K562 (cell line): ENCODE measurements around the gene NEUROG3. TPM values are rescaled to one million over a fixed set of nuclear protein-coding genes. Genes with fewer than 3 reads are reported as not detected.

Experiments
- ATAC-seq: fragments of 200-7000 bp; cut with Tn5 transposase; 3 replicates; pipeline ENCODE4 v1.9.1; 2020; ENCODE audit warnings: moderate library complexity
- BruUV-seq: library from RNA; stranded (reverse); fragments of 400-500 nt; replicated peaks from 2 replicates; lab custom pipeline; 2021; lab: Mats Ljungman, UMichigan
- CTCF ChIA-PET: fragments of 300-600 bp; formaldehyde crosslinking; extraction: SDS; loops from one replicate; lab custom pipeline; 2021; ENCODE audit warnings: low intra/inter-chr PET ratio; lab: Yijun Ruan, JAX
- POLR2A ChIA-PET: fragments of 300-600, 350-650 bp; sonication (Branson Sonifier 250); formaldehyde crosslinking; extraction: SDS; loops from one replicate; lab custom pipeline; 2021; ENCODE audit warnings: antibody characterized with exemption, inconsistent platforms; lab: Yijun Ruan, JAX
- DNase-seq, 4 experiments: peaks; one replicate each; pipeline versions ENCODE4 v3.0.0 to v3.0.0-alpha.2; 2011 to 2018; ENCODE audit warnings: low spot score in 3 of 4, mixed read lengths in 3 of 4; ENCODE audit errors: extremely low read depth in 1 of 4
- FAIRE-seq: peaks from 2 replicates; lab custom pipeline; 2011; peaks lifted over from hg19 to GRCh38; lab: Jason Lieb, UNC
- H2AFZ ChIP-seq: 2 replicates; pipeline ENCODE4 v1.6.0; 2011; ENCODE audit warnings: low read depth, low read length, control low read depth, inconsistent platforms
- H3K27ac ChIP-seq: fragments of 200-600 bp; 3 replicates; pipeline ENCODE4 v1.8.0; 2011; ENCODE audit warnings: low read depth, mild to moderate bottlenecking, control low read depth, inconsistent platforms, low read length, moderate library complexity, mixed read lengths; ENCODE audit errors: extremely low read depth
- H3K27me3 ChIP-seq, 2 experiments: fragments of 300-600 bp in 1 of 2; 2 replicates in 1 of 2; 3 replicates in 1 of 2; pipeline versions ENCODE4 v1.6.0 to v1.8.0; 2011; ENCODE audit warnings: inconsistent platforms in 2 of 2, low read length in 2 of 2, mild to moderate bottlenecking in 1 of 2, mixed read lengths in 1 of 2, moderate library complexity in 1 of 2; ENCODE audit not compliant: control insufficient read depth in 2 of 2, insufficient read depth in 2 of 2
- H3K36me3 ChIP-seq: fragments of 300-600 bp; 3 replicates; pipeline ENCODE4 v1.8.0; 2011; ENCODE audit warnings: mild to moderate bottlenecking, low read length, inconsistent platforms; ENCODE audit not compliant: control insufficient read depth, insufficient read depth
- H3K4me1 ChIP-seq, 2 experiments: fragments of 200-600 bp in 1 of 2; replicated peaks in 1 of 2; 2 replicates in 1 of 2; 3 replicates in 1 of 2; pipeline versions ENCODE4 v1.5.1 to v1.8.0; 2011; ENCODE audit warnings: inconsistent platforms in 2 of 2, low read length in 2 of 2, mild to moderate bottlenecking in 1 of 2, mixed read lengths in 1 of 2, moderate library complexity in 1 of 2; ENCODE audit not compliant: control insufficient read depth in 2 of 2, insufficient read depth in 2 of 2
- H3K4me2 ChIP-seq: 2 replicates; pipeline ENCODE4 v1.6.1; 2011; ENCODE audit warnings: low read length, control low read depth, inconsistent platforms, mixed read lengths; ENCODE audit not compliant: insufficient read depth
- H3K4me3 ChIP-seq: fragments of 200-600 bp; sonication (generic), shearing (Covaris generic); 2 replicates; pipeline ENCODE4 v1.5.1; 2016; ENCODE audit warnings: control low read depth, inconsistent platforms
- H3K79me2 ChIP-seq: fragments of 200-600 bp; 3 replicates; pipeline ENCODE4 v1.8.0; 2011; ENCODE audit warnings: low read length, inconsistent platforms; ENCODE audit not compliant: control insufficient read depth, insufficient read depth
- H3K9ac ChIP-seq, 2 experiments: 2 replicates each; pipeline versions ENCODE4 v1.6.0 to v1.6.1; 2011; ENCODE audit warnings: low read depth in 2 of 2, low read length in 2 of 2, control low read depth in 1 of 2, inconsistent platforms in 1 of 2, mild to moderate bottlenecking in 1 of 2, mixed read lengths in 1 of 2; ENCODE audit not compliant: insufficient read depth in 1 of 2
- H3K9me1 ChIP-seq: one replicate; pipeline ENCODE4 v1.6.0; 2011; ENCODE audit warnings: inconsistent platforms, mild to moderate bottlenecking, low read length, moderate library complexity; ENCODE audit not compliant: control insufficient read depth, insufficient read depth
- H3K9me3 ChIP-seq: replicated peaks from 2 replicates; pipeline ENCODE4 v1.5.1; 2011; ENCODE audit warnings: low read depth, low read length, inconsistent platforms; ENCODE audit not compliant: control insufficient read depth, insufficient read depth
- H4K20me1 ChIP-seq: replicated peaks from 2 replicates; pipeline ENCODE4 v1.6.1; 2011; ENCODE audit warnings: low read length, inconsistent platforms, mixed read lengths; ENCODE audit not compliant: control insufficient read depth, insufficient read depth
- BDP1 ChIP-seq: IDR thresholded peaks from 3 replicates; pipeline ENCODE4 v1.6.1; 2011; ENCODE audit not compliant: insufficient read length, insufficient read depth
- DLX4 ChIP-seq: fragments of 250-450 bp; sonication (Bioruptor Pico); IDR thresholded peaks from 2 replicates; pipeline ENCODE4 v1.6.1; 2021; ENCODE audit warnings: mild to moderate bottlenecking
- HNRNPUL1 ChIP-seq: fragments of 200-400 bp; formaldehyde crosslinking; IDR thresholded peaks from 2 replicates; pipeline ENCODE4 v1.6.1; 2017; ENCODE audit warnings: low read length
- KDM2B ChIP-seq: fragments of 250-450 bp; sonication (Bioruptor Pico); IDR thresholded peaks from 2 replicates; pipeline ENCODE4 v1.8.0; 2021; ENCODE audit warnings: mild to moderate bottlenecking, moderate library complexity
- MCM7 ChIP-seq, 2 experiments: fragments of 450-650 bp; IDR thresholded peaks; 2 replicates each; pipeline ENCODE4 v1.6.1; 2016 to 2018
- MEIS2 ChIP-seq: fragments of 450-650 bp; IDR thresholded peaks from 2 replicates; pipeline ENCODE4 v1.6.1; 2014; ENCODE audit warnings: mild to moderate bottlenecking; ENCODE audit not compliant: partially characterized antibody
- PATZ1 ChIP-seq: fragments of 250-450 bp; sonication (Bioruptor Pico); IDR thresholded peaks from 2 replicates; pipeline ENCODE4 v1.5.0; 2020; ENCODE audit warnings: mild to moderate bottlenecking, borderline replicate concordance
- PTTG1 ChIP-seq: fragments of 450-650 bp; IDR thresholded peaks from 2 replicates; pipeline ENCODE4 v1.6.1; 2016; ENCODE audit warnings: low read depth, mild to moderate bottlenecking, missing genetic modification characterization, missing compliant biosample characterization
- RNF2 ChIP-seq: sonication (generic); IDR thresholded peaks from 2 replicates; pipeline ENCODE4 v1.6.1; 2016
- SMAD4 ChIP-seq: fragments of 250-450 bp; sonication (Bioruptor Pico); conservative IDR thresholded peaks from 2 replicates; pipeline ENCODE4 v1.8.0; 2021; ENCODE audit warnings: inconsistent platforms, mild to moderate bottlenecking, moderate library complexity
- TAF7 ChIP-seq: fragments of 450-650 bp; IDR thresholded peaks from 2 replicates; pipeline ENCODE4 v1.6.1; 2016; ENCODE audit warnings: missing genetic modification characterization, missing compliant biosample characterization
- TFE3 ChIP-seq: fragments of 450-650 bp; formaldehyde crosslinking; IDR thresholded peaks from 2 replicates; pipeline ENCODE4 v1.4.0; 2020; ENCODE audit warnings: mild to moderate bottlenecking, mixed read lengths
- ZBTB33 ChIP-seq: sonication (generic); formaldehyde crosslinking; IDR thresholded peaks from 2 replicates; pipeline ENCODE4 v1.8.1; 2023; ENCODE audit warnings: mild to moderate bottlenecking, missing genetic modification reagents
- ZFPM2 ChIP-seq: fragments of 250-450 bp; sonication (Bioruptor Pico); IDR thresholded peaks from 2 replicates; pipeline ENCODE4 v1.5.1; 2022; ENCODE audit warnings: mild to moderate bottlenecking
- ZNF124 ChIP-seq: sonication (generic); formaldehyde crosslinking; IDR thresholded peaks from 2 replicates; pipeline ENCODE4 v1.8.1; 2022; ENCODE audit warnings: missing genetic modification reagents
- ZNF23 ChIP-seq: fragments of 250-450 bp; sonication (Bioruptor Pico); IDR thresholded peaks from 2 replicates; pipeline ENCODE4 v1.4.0; 2020; ENCODE audit warnings: mild to moderate bottlenecking
- ZNF24 ChIP-seq: fragments of 450-650 bp; IDR thresholded peaks from 2 replicates; pipeline ENCODE4 v1.6.1; 2016
- ZNF431 ChIP-seq: sonication (generic); formaldehyde crosslinking; IDR thresholded peaks from 2 replicates; pipeline ENCODE4 v1.8.0; 2022; ENCODE audit warnings: mild to moderate bottlenecking, missing genetic modification reagents
- ZSCAN32 ChIP-seq: fragments of 450-650 bp; formaldehyde crosslinking; IDR thresholded peaks from 2 replicates; pipeline ENCODE4 v1.4.0; 2020; ENCODE audit warnings: mild to moderate bottlenecking, moderate library complexity
- WGBS: fragments of 100-300 bp; shearing (Covaris generic); methylation state at CpG from one replicate; pipeline ENCODE4 v1.1.6; 2016; ENCODE audit warnings: low coverage, mixed read lengths; ENCODE audit not compliant: insufficient coverage; ENCODE audit errors: missing lambda C conversion rate; 5-methylcytosine and 5-hydroxymethylcytosine counted together
- in situ Hi-C: fragments of 300-500 bp; cut with MboI; formaldehyde crosslinking; loops from 4 replicates; pipeline ENCODE4 v1.15.0; 2018; ENCODE audit warnings: inconsistent platforms, mixed read lengths
- intact Hi-C: fragments of 100-400 bp; cut with micrococcal nuclease; formaldehyde crosslinking; loops from 2 replicates; pipeline ENCODE4 v1.14.2; 2022
- polyA plus RNA-seq, 8 experiments: library from polyadenylated mRNA; depleted of rRNA in 4 of 8; stranded (reverse) in 5 of 8; unstranded in 3 of 8; fragments of >200 nt; fragmentation: Nextera tagmentation in 2 of 8; fragmentation: Illumina TruSeq in 1 of 8; extraction: Ambion mirVana in 2 of 8; extraction: Trizol in 1 of 8; gene quantifications; 2 replicates each; pipeline versions ENCODE4 v1.2.1 to v1.2.3, GENCODE V29; 2011 to 2014; ENCODE audit warnings: inconsistent platforms in 1 of 8, missing spikeins in 1 of 8
- total RNA-seq, 7 experiments: library from RNA; depleted of rRNA in 6 of 7; stranded (reverse); fragments of >200 nt in 6 of 7; fragmentation: Illumina TruSeq in 2 of 7; extraction: Trizol in 2 of 7; gene quantifications; 2 replicates each; pipeline versions ENCODE4 v1.2.1 to v1.2.3, GENCODE V29; 2011 to 2021; ENCODE audit warnings: low replicate concordance in 1 of 7

NEUROG3 gene
- total and polyA plus RNA-seq, 9 of the 15 experiments (the other 6 are each of a cell fraction or from before 2014, with no cell fraction given), result not detected

GRCh38 chr10:69574571-69574978, 1.4 kb upstream of the NEUROG3 start:
- FAIRE-seq (no peak), DNase-seq (peak in 1 of 4 experiments; percentile 39), ATAC-seq (peak; percentile 47)
- peaks cover 30% of the 10 kb centered on the region for H4K20me1 ChIP-seq
- no peaks in the 10 kb centered on the region for H3K79me2 ChIP-seq
- in situ Hi-C loops (no loop called here), intact Hi-C loops (no loop called here)
- ChIA-PET CTCF (no interaction called here), POLR2A (interaction anchor here (1.3 to 1.6 kb wide), 2 partner anchors 11 to 14 kb away, joined by 3 to 6 read pairs; no protein-coding TSS in a partner anchor)
- H3K9ac ChIP-seq, result no peak overlapping the region
- no peaks in the 10 kb centered on the region for H3K9me3 ChIP-seq
- no peaks in the 10 kb centered on the region for H3K36me3 ChIP-seq
- H3K9me1 ChIP-seq, result no peaks in the 10 kb centered on the region
- no TSS peak for BruUV-seq
- no peak overlapping the region for H3K4me3 ChIP-seq
- TF ChIP-seq RNF2, result no peak
- TF ChIP-seq ZNF24, result no peak
- TF ChIP-seq KDM2B, result no peak
- TF ChIP-seq DLX4 (CRISPR knock-in tag), result no peak
- TF ChIP-seq ZNF23 (CRISPR knock-in tag), result no peak
- no peak for TF ChIP-seq SMAD4 (CRISPR knock-in tag)
- TF ChIP-seq BDP1, result no peak
- TF ChIP-seq ZSCAN32 (CRISPR knock-in tag), result no peak
- TF ChIP-seq TAF7, result no peak
- no peak for TF ChIP-seq ZNF431 (CRISPR knock-in tag)
- no peak for TF ChIP-seq ZNF124
- no peak for TF ChIP-seq MCM7 (IDR thresholded peaks at IDR 0.05)
- no peak for TF ChIP-seq PTTG1 (tag)
- TF ChIP-seq ZFPM2 (CRISPR knock-in tag), result no peak
- TF ChIP-seq PATZ1, result no peak
- no peak for TF ChIP-seq TFE3 (CRISPR knock-in tag)
- TF ChIP-seq MEIS2, result no peak
- no peak for TF ChIP-seq ZBTB33 (CRISPR knock-in tag)
- no peak for TF ChIP-seq HNRNPUL1
- H3K4me1 ChIP-seq, result peaks cover 0 to 15% of the 10 kb centered on the region in 2 experiments; a peak in 2 of 5 replicates
- 4% methylated on average over 11 of the region's 12 CpGs for WGBS
- no peak overlapping the region for H3K27ac ChIP-seq
- peaks cover 39 to 78% of the 10 kb centered on the region in 2 experiments for H3K27me3 ChIP-seq
- no peak overlapping the region for H2AFZ ChIP-seq
- no peak overlapping the region for H3K4me2 ChIP-seq
